Thyroid gland (tissue), 4 donors: ENCODE measurements around the gene NF1.

Experiments
- POLR2A ChIP-seq, 2 donors: fragments of 450-650 bp; IDR thresholded peaks; one replicate each; pipeline ENCODE4 v1.6.1; 2017; ENCODE audit warnings: antibody characterized with exemption in 2 of 2, mild to moderate bottlenecking in 2 of 2, moderate library complexity in 1 of 2
- TF ChIP-seq, protein P1 (sequence below), 6 experiments: fragments of 200-600 bp in 3 of 6; fragments of 450-650 bp in 3 of 6; sonication (generic) in 3 of 6; IDR thresholded peaks; one replicate each; pipeline ENCODE4 v1.5.1; 2016 to 2019; ENCODE audit warnings: antibody characterized with exemption in 6 of 6, mild to moderate bottlenecking in 2 of 6, inconsistent platforms in 1 of 6, moderate library complexity in 1 of 6

DNA sequence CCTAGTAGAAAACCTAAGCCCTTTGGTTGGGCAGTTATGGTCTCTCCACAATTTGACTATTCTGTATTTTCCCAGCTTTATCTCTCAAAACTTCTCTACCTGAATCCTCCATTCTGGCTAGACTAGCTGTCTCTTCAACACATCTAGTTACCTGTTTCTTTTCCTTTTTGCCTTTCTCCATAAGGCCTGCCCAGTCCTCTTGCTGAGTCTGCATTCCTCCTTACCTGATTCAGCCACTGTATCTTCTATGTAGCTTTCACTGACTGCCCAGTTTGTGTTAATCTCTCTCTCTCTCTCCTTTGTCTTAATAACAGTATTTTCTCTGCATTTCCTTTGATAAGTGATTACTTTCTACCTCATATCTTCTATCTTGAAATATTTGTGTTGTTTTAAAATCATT, 228.8 kb downstream of the NF1 start:
- TF ChIP-seq, protein P1, sequence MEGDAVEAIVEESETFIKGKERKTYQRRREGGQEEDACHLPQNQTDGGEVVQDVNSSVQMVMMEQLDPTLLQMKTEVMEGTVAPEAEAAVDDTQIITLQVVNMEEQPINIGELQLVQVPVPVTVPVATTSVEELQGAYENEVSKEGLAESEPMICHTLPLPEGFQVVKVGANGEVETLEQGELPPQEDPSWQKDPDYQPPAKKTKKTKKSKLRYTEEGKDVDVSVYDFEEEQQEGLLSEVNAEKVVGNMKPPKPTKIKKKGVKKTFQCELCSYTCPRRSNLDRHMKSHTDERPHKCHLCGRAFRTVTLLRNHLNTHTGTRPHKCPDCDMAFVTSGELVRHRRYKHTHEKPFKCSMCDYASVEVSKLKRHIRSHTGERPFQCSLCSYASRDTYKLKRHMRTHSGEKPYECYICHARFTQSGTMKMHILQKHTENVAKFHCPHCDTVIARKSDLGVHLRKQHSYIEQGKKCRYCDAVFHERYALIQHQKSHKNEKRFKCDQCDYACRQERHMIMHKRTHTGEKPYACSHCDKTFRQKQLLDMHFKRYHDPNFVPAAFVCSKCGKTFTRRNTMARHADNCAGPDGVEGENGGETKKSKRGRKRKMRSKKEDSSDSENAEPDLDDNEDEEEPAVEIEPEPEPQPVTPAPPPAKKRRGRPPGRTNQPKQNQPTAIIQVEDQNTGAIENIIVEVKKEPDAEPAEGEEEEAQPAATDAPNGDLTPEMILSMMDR (IDR thresholded peaks at IDR 0.05), result no peak
- TF ChIP-seq POLR2A (IDR thresholded peaks at IDR 0.05), result no peak
